Measurements from ENCODE around the gene PCBP3.
"Not testable (repeated sequence)": the region's sequence is repeated elsewhere in the genome, so short reads cannot be mapped to it uniquely, and the experiment has no call there.

PCBP3 gene

DNA sequence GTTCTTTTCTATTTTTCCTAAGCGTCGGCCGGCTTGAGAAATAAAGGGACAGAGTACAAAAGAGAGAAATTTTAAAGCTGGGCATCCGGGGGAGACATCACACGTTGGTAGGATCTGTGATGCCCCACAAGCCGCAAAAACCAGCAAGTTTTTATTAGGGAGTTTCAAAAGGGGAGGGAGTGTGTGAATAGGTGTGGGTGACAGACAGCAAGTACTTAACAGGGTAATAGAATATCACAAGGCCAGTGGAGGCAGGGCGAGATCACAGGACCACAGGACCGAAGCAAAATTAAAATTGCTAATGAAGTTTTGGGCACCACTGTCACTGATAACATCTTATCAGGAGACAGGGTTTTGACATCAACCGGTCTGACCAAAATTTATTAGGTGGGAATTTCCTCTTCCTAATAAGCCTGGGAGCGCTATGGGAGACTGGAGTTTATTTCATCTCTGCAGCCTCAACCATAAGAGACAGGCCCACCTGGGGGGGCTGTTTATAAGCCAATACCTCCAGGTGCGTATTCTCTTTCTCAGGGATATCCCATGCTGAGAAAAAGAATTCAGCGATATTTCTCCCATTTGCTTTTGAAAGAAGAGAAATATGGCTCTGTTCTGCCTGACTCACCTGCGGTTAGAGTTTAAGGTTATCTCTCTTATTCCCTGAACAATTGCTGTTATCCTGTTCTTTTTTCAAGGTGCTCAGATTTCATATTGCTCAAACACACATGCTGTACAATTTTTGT is 332.3 kb downstream of the PCBP3 start:
- not testable (repeated sequence) for DNase-seq

DNA sequence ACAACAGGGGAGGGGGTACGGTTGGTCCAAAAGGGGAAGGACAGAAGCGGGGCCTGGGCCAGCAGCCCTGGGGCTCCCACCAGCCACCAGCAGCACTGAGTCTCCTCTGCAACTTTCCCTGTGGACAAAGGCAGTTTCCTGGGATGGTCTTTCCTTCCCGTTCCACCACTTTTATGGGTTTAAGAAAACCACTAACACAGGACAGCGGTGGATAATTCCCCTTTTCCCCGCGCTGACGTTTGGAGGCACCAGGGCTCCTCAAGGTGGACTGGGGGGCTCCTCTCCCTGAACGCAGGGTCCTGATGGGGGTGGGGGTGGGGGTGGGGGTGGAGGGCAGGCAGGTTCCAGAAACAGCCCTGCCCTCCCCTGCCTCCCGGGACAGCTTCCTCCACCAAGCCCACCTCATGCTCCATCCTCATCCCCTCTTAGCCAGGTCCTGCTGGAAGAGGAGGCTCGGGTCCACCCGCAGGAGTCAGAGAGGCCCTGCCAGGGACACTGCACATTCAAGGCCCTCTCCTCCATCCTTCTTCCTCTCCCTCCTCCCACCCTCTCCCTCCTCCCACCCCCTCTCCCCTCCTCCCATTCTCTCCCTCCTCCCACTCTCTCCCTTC is 333.3 kb downstream of the PCBP3 start:
- no peak for DNase-seq

DNA sequence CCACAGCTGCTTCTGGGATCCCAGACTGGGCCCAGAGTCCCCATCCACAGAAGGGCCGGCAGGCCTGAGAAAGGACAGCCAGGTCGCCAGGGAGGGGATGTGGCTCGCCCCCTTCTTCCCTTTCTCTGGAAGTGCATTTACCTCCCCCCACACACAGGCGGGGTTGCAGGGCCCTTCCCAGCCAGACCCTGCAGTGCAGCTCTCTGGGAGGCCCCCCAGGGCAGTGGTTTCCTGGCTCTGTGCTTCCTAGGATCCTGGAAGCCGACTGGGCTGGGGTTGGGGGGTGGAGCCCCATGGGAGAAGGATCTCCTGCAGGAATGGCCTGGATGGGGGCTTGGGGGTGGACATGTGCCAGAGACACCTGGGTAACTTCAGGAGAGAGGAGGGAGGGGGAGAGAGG is 333.9 kb downstream of the PCBP3 start:
- no peak for DNase-seq

DNA sequence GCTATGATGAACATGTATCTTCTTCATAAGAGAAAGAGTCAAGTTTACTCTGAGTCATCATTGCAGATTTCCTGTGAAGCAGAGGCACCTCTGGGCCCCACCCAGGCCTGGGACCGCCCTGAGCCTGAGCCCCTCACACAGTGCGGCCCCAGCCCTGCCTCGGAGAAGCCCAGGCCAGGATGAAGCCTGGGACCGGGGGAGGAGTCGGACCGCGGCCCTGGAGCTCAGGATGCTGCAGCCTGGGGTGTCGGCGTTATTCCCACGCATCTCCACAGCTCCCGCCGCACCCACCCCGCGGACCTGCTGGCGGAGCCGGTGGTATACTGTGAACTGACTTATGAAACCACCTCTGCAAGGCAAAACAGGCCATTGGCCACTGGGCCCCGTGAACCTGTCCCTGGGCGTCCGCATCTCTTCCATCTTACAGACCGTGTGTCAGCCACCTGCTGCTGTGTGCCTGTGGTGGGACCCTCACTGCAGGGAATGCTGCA is 335.7 kb downstream of the PCBP3 start:
- no peak for DNase-seq

DNA sequence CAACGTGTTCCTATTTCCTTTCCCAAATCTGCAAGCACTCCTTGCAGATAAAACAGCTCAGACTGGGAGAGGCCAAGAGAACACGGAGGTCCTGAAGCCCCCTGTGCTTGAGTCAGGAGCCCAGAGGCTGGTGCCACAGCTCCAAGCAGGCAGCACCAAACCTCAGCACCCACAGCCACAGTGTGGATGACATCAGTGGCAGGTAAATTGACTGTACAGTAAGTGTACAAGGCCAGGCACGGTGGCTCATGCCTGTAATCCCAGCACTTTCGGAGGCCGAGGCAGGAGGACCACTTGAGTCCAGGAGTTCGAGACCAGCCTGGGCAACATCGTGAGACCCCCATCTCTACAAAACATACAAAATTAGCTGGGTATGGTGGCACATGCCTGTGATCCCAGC is 336.1 kb downstream of the PCBP3 start:
- DNase-seq, result no peak

DNA sequence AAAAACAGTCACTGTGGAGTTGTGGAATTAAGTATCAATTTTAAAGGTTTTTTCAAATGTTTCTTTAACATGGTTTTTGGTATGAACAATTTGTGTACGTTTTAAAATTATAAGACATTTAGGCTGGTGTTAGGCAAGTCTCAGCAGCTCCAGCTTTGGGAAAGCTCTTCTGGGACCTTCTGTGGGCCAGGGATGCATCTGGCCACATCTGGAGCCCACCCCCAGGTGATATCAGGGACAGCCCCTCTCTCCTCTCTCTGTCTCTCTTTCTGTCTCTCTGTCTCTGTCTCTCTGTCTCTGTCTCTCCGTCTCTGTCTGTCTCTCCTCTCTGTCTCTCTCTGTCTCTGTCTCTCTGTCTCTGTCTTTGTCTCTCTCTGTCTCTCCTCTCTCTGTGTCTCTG is 336.7 kb downstream of the PCBP3 start:
- no peak for DNase-seq

DNA sequence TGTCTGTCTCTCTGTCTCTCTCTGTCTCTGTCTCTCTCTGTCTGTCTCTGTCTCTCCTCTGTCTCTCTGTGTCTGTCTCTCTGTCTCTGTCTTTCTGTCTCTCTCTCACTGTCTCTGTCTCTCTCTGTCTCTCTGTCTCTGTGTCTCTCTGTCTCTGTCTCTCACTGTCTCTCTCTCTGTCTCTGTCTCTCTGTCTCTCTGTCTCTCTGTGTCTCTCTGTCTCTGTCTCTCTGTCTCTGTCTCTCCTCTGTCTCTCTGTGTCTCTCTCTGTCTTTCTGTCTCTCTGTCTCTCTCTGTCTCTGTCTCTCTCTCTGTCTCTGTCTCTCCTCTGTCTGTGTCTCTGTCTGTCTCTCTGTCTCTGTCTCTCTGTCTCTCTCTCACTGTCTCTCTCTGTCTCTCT is 337.2 kb downstream of the PCBP3 start:
- DNase-seq, result no peak

DNA sequence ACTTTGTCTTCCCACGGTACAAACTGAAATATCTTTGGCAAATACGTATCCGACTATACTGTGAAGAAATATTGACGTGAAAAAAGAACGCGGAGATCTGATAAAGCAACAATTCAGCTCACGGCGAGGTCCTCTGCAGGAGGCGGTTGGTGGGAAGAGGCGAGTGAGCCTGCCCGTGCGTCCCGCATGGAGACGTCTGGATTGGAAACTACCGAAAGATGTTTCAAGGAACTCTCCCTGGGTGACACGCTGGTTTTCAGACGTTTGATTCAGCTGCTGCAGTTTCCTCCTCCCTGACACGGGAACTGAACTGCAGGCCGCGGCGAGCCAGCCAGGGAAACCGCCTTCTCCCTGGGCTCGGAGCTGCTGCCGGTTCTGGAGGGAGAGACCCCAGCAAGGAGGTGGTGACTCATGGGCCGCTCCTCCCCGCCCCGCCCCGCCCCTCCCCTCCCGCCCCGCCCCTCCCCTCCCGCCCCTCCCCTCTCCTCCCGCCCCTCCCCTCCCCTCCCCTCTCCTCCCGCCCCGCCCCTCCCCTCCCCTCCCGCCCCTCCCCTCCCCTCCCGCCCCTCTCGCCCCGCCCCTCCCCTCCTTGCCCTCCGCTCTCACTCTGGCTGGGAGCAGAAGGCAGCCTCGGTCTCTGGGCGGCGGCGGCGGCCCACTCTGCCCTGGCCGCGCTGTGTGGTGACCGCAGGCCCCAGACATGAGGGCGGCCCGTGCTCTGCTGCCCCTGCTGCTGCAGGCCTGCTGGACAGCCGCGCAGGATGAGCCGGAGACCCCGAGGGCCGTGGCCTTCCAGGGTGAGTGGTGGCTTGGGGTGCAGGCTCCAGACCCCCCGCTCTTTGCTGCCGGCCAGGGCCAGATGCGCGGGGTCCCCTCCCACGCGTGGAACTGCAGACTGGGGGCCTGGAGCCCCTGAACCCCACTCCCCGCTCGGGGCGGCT is 337.9 kb downstream of the PCBP3 start, which contains the start of gene COL6A1:
COL6A1 (plus strand) TSS at position 620 of the 941 bp plus-strand sequence; CDS start at position 701, 81 bp downstream.
- DNase-seq, result peak; percentile 72

DNA sequence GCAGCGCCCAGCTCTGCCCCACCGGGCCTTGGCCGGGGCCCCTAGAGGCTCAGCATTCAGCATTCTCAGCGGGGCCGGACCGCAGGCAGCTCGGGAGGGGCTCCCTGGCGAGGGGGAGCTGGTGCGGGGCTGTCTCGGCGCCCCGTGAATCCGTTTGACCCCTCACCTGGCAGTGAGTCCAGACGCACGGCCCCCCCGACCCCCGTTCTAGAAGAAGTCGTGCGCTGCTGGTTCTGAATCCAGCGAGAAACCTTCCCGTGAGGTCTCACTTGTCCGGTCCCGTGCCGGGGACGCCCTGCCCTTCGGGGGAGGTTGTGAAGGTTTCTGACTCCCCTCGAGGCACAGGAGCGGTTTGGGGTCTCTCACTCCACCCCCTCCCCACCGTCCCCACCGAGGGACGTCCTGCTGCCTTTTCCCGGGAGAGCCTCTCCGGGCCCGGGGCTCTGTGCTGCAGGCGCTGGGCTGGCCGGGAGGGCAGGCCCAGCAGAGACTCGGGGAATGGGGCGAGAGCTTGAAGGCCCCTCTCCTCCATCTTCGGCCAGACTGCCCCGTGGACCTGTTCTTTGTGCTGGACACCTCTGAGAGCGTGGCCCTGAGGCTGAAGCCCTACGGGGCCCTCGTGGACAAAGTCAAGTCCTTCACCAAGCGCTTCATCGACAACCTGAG is 338.7 kb downstream of the PCBP3 start:
- peak; percentile 16 for DNase-seq

DNA sequence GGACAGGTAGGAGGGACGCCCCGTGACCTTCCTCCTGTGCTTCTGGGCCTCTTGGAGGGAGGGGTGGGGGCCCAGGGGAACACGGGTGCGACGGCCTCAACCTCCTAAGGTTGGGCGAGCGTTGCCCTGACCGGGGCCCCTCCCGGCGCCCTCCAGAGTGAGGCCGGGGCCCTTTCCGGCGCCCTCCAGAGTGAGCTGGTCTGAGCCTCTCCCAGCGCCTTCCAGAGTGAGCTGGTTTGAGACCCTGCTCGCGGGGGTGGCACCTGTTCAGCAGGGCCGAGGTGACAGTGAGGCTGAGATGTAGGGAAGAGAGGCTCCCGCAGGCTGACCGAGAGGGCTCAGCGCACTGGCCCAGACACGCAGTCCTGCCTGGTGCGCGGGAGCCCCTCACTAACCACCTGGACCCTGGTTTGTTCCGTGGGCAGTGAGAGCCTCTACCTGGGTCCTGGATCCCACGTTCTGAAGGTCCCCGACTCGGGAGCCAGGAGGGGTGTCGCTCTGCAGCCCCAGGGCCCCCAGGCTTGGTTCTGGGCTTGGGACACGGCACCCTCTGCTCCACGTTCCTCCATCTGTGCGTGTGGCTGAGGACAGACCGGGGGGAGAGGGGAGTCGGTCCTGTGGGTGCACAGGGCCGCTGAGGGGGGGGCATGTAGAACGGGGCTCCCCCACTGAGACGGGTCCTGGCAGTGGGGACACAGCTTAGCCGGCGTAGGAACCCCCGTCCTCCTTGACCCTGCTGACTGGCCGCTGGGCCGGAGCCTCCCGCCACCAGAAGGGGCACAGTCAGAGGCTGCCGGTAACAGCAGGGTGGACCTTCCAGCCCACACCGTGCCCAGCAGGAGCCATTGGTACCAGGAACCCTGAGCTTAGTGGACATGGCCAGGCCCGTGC is 339.5 kb downstream of the PCBP3 start:
- DNase-seq, result no peak

DNA sequence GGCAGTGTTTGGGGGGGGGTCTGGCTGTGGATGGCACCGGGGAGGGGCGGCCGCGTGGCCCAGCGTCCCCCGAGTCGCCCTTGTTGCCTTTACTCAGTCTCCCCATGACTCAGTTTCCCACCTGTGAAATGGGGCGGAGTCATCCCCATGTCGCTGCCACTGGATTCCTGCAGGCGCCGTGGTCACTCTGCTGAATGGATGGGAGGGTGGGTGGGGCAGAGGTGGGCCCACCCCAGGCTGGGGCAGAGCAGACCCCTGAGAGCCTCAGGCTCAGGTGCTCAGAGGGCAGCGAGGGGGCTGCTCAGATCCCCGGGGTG is 340.1 kb downstream of the PCBP3 start:
- no peak for DNase-seq

DNA sequence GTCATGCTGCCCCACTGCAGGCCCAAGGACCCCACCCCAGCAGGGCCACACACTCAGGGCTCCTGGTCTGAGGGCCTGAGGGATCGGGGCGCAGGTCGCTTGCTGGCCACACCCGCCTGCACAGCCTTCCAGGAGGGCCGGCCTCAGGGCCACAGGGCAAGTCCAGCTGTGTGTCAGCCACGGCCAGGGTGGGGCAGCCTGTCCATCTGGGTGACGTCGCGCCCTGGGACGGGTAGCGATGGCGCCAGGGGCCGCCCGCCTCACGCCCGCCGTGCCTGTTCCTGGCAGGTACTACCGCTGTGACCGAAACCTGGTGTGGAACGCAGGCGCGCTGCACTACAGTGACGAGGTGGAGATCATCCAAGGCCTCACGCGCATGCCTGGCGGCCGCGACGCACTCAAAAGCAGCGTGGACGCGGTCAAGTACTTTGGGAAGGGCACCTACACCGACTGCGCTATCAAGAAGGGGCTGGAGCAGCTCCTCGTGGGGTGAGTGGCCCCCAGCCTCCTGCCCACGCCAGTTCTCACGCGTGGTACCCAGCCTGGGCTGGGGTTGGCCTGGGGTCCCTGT is 340.5 kb downstream of the PCBP3 start:
- no peak for DNase-seq

DNA sequence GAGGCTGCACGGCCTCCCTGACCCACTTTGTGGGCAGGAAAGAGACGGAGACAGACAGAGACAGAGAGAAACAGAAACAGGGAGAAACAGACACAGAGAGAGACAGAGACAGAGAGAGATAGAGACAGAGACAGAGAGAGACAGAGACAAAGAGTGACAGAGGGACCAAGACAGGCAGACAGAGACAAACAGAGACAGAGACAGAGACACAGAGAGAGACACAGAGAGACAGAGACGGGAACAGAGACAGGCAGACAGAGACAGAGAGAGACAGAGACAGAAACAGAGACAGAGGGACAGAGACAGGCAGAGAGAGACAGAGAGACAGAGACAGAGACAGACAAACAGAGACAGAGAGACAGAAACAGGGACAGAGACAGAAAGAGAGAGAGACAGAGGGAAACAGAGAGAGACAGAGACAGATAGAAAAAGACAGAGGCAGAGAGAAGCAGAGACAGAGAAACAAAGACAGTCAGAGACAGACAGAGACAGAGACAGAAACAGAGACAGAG is 341.1 kb downstream of the PCBP3 start:
- no peak for DNase-seq

DNA sequence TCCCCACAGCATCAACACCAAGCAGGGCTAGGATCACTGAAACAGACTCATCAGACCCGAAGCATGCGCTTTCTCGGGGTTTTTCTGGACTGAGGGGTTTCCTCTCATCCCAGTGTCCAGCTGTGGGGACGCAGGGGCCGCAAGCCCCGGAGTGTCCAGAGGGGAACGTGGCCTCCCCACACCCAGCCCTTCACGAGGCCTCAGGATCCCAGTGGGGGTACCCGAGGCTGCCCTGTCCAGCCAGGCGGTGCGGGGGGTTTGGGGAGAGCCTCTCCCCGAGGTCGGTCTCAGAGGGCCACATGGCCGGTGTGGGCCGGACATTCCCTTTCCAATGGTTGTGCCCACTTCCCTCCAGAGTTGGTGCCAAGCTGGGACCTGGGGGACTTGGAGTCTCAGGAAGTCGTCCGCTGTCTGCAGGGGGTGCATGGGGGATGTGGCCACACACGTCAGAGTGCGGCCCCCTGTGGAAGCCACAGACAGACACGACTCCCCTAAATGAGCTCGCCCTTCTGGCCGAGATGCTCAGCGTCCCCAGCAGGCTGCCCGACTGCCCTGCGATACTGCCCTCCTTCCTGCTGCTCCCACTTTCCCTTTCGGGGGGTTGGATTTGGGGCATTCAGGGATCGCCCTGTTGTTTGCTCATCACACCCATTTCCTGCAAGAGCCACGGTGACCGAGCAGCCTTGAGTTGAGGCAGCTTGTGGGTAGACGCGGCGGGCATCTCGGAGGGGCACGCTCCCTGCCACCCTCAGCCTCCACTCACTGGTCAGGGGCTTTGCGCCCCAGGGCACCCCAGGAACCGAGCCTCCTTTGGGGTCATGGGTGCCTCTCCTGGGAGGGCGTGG is 342.2 kb downstream of the PCBP3 start:
- no peak for DNase-seq

DNA sequence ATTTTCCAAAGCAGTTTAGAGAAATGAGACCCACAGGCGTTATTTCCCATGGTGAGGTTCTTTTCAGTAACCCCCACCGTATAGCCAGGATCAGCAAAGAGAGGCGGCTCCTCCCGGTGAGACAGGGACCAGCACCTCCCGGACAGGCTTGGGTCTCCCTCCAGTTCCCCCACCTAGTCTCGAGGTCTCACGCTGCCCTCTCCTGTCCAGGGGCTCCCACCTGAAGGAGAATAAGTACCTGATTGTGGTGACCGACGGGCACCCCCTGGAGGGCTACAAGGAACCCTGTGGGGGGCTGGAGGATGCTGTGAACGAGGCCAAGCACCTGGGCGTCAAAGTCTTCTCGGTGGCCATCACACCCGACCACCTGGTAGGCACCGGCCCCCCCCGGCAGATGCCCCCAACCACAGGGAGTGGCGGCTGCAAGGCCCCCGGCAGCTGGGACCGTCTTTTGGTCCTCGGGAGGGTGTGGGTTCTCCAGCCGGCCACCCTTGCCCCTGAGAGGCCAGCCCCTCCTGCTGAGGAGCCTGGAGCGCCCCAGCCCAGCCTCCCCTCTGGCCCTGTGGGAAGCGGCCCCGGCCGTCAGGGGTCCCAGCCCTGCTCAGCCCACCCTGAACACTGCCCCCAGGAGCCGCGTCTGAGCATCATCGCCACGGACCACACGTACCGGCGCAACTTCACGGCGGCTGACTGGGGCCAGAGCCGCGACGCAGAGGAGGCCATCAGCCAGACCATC is 343.0 kb downstream of the PCBP3 start:
- DNase-seq, result no peak

DNA sequence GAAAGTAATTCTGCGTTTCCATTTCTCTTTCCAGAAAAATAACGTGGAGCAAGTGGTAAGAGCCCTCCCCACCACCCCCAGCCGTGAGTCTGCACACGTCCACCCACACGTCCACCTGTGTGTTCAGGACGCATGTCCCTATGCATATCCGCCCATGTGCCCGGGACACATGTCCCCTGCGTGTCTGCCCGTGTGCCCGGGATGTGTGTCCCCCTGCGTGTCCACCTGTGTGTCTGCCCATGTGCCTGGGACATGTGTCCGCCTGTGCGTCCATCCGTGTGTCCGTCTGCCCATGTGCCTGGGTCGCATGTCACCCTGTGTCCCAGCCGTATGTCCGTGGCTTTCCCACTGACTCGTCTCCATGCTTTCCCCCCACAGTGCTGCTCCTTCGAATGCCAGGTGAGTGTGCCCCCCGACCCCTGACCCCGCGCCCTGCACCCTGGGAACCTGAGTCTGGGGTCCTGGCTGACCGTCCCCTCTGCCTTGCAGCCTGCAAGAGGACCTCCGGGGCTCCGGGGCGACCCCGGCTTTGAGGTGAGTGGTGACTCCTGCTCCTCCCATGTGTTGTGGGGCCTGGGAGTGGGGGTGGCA is 343.7 kb downstream of the PCBP3 start:
- no peak for DNase-seq

DNA sequence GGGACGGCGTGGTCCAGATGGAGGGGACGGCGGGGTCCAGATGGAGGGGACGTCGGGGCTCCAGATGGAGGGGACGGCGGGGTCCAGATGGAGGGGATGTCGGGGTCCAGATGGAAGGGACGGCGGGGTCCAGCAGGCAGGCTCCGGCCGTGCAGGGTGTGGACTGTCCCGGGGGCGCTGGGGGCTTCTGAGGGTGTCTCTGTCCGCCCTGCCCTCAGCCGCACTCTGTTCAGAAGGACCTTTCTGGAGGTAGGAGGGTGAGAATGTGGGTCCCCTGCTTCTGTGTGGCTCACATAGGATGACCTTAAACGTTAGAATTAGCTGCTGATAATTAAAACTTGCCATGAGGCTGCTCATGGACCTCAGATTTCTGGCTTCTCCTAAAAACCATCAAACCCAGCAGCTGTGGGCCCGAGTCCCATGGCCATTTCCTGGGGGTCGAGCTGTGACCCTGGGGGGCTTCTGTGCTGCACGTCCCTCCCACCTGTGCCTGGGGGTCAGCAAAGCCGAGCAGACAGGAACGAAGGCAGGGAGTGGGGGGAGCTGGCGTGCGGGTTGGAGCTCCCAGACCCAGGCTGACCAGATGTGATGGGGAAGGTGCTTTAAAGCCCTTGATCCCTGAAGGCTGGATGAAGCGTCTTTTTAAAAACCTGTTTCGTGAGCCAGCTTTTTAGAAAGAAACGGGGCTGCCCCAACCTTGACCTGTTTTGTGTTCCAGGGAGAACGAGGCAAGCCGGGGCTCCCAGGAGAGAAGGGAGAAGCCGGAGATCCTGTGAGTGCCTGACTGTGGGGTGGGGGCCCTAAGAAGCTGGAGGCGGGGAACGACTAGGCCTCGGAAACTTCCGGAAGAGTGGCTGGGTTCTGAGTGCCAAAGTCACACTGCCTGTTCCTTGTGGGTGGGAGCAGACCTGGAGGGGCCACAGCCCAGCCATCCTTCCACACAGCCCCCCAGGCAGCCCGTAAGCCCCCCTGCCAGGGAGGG is 345.1 kb downstream of the PCBP3 start:
- DNase-seq, result no peak
